Fibroblast of lung (primary cell): ENCODE results near the gene RASSF7. TPM values are rescaled to one million over a fixed set of nuclear protein-coding genes. Genes with fewer than 3 reads are reported as not detected.
A peak's percentile ranks its signal among the peaks of the same experiment; 100 is the strongest.

Experiments
- DNase-seq, 2 donors: peaks; one replicate each; pipeline versions ENCODE4 v3.0.0 to v3.0.0-alpha.2; 2010; ENCODE audit warnings: low read depth in 2 of 2
- H2AFZ ChIP-seq: 2 replicates; pipeline ENCODE4 v1.5.1; 2012; ENCODE audit warnings: low read length, control low read depth, inconsistent platforms
- H3K27ac ChIP-seq: 2 replicates; pipeline ENCODE4 v1.5.1; 2011; ENCODE audit warnings: low read length, control low read depth; ENCODE audit not compliant: insufficient read depth
- H3K27me3 ChIP-seq: 2 replicates; pipeline ENCODE4 v1.5.1; 2011; ENCODE audit warnings: mild to moderate bottlenecking, low read length; ENCODE audit not compliant: control insufficient read depth, insufficient read depth
- H3K36me3 ChIP-seq: 2 replicates; pipeline ENCODE4 v1.5.1; 2011; ENCODE audit warnings: low read length; ENCODE audit not compliant: control insufficient read depth, insufficient read depth
- H3K4me1 ChIP-seq: 2 replicates; pipeline ENCODE4 v1.5.1; 2011; ENCODE audit warnings: low read length; ENCODE audit not compliant: control insufficient read depth, insufficient read depth; ENCODE audit errors: extremely low read depth
- H3K4me2 ChIP-seq: 2 replicates; pipeline ENCODE4 v1.5.1; 2011; ENCODE audit warnings: low read length, control low read depth; ENCODE audit not compliant: insufficient read depth; ENCODE audit errors: extremely low read depth
- H3K4me3 ChIP-seq, 4 experiments: fragments of 200-600 bp in 1 of 4; sonication (generic) in 1 of 4; replicated peaks in 1 of 4; 2 replicates each; pipeline ENCODE4 v1.5.1; 2011 to 2016; ENCODE audit warnings: low read length in 4 of 4, low read depth in 3 of 4, mild to moderate bottlenecking in 3 of 4, control low read depth in 2 of 4, inconsistent platforms in 1 of 4, mixed read lengths in 1 of 4; ENCODE audit not compliant: insufficient read depth in 1 of 4; ENCODE audit errors: control extremely low read depth in 1 of 4
- H3K79me2 ChIP-seq: 2 replicates; pipeline ENCODE4 v1.5.1; 2012; ENCODE audit warnings: mild to moderate bottlenecking, low read length, inconsistent platforms; ENCODE audit not compliant: control insufficient read depth, insufficient read depth
- H3K9ac ChIP-seq: 2 replicates; pipeline ENCODE4 v1.5.1; 2011; ENCODE audit warnings: mild to moderate bottlenecking, low read length, control low read depth; ENCODE audit not compliant: insufficient read depth
- H3K9me3 ChIP-seq: 2 replicates; pipeline ENCODE4 v1.5.1; 2012; ENCODE audit warnings: low read depth, low read length; ENCODE audit not compliant: control insufficient read depth, insufficient read depth
- H4K20me1 ChIP-seq: 2 replicates; pipeline ENCODE4 v1.5.1; 2011; ENCODE audit warnings: low read length; ENCODE audit not compliant: control insufficient read depth, insufficient read depth; ENCODE audit errors: extremely low read depth
- EZH2 ChIP-seq: IDR thresholded peaks from 2 replicates; pipeline ENCODE4 v1.5.1; 2012; ENCODE audit warnings: low read length, control low read depth, mild to moderate bottlenecking; ENCODE audit errors: missing control alignments
- polyA plus RNA-seq, 2 donors: library from polyadenylated mRNA; depleted of rRNA in 1 of 2; stranded (reverse) in 1 of 2; unstranded in 1 of 2; fragments of >200 nt; gene quantifications; 2 replicates each; pipeline ENCODE4 v1.2.1, GENCODE V29; 2011 to 2012; ENCODE audit warnings: missing spikeins in 1 of 2
- total RNA-seq: library from RNA; depleted of rRNA; stranded (reverse); fragments of >200 nt; gene quantifications from 2 replicates; pipeline ENCODE4 v1.2.1, GENCODE V29; 2014
- TF ChIP-seq, protein P1 (sequence below), 2 donors: IDR thresholded peaks in 1 of 2; conservative IDR thresholded peaks in 1 of 2; 1 replicate in 1 of 2; 2 replicates in 1 of 2; pipeline ENCODE4 v1.5.1; 2011 to 2012; ENCODE audit warnings: low read length in 2 of 2, control low read depth in 1 of 2, inconsistent platforms in 1 of 2, low read depth in 1 of 2, mild to moderate bottlenecking in 1 of 2

RASSF7 gene
- total and polyA plus RNA-seq, 2 donors (not counting 1 experiment from before 2014, with no cell fraction given) = 1.6 to 2.8 TPM

DNA sequence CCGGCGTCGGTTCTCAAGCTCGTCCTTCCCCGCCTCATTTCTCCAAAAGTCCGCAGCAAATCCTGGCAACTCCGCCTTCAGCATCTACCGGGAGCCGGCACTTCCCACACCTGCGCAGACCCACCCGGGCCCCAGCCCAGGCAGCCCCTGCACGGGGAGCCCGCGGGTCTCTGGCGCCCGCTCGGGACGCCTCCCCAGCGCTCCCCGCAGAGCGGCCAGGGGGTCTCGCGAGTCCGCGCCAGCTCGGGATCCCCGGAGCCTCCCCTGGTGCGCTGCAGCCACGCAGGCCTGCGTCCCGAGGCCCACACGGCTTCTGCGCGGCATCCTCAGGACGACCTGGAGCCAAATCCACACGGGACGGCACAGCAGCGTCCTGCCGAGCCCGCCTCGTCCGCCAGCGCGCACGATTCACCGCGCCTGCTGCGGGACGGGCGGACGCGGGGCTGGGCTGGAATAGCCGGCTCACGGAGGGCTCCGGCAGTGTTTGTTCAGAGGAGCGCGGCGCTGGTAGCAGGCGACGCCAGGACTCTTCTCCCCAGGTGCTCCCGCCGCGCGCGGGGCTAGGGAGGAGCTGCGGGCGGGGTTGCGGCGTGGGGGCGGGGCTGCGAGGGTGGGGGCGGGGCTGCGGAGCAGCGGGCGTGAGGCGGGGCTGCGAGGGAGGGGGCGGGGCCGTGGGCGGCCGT, 14.7 kb downstream of the RASSF7 start:
- H3K27ac ChIP-seq = no peak overlapping the region
- peaks cover 3% of the 10 kb centered on the region for H3K4me1 ChIP-seq
- H3K4me3 ChIP-seq = peak overlapping the region; percentile 31 to 72 (median 69)
- DNase-seq = no peak
- H2AFZ ChIP-seq = peak overlapping the region; percentile 77
- peak overlapping the region; percentile 63 for H3K9ac ChIP-seq
- peak overlapping the region; percentile 94 for H3K4me2 ChIP-seq
- H3K9me3 ChIP-seq = no peaks in the 10 kb centered on the region
- peaks cover 3% of the 10 kb centered on the region for H3K36me3 ChIP-seq
- H3K79me2 ChIP-seq = peaks cover 38% of the 10 kb centered on the region
- peak; percentile 7 for TF ChIP-seq EZH2
- TF ChIP-seq, protein P1, sequence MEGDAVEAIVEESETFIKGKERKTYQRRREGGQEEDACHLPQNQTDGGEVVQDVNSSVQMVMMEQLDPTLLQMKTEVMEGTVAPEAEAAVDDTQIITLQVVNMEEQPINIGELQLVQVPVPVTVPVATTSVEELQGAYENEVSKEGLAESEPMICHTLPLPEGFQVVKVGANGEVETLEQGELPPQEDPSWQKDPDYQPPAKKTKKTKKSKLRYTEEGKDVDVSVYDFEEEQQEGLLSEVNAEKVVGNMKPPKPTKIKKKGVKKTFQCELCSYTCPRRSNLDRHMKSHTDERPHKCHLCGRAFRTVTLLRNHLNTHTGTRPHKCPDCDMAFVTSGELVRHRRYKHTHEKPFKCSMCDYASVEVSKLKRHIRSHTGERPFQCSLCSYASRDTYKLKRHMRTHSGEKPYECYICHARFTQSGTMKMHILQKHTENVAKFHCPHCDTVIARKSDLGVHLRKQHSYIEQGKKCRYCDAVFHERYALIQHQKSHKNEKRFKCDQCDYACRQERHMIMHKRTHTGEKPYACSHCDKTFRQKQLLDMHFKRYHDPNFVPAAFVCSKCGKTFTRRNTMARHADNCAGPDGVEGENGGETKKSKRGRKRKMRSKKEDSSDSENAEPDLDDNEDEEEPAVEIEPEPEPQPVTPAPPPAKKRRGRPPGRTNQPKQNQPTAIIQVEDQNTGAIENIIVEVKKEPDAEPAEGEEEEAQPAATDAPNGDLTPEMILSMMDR (conservative IDR thresholded peaks at IDR 0.05 in 1 of 2, IDR thresholded peaks at IDR 0.05 in 1 of 2; ENCODE audit: low read depth in 1 of 2, low read length in 2 of 2) = no peak
- no peaks in the 10 kb centered on the region for H3K27me3 ChIP-seq
- H4K20me1 ChIP-seq = no peaks in the 10 kb centered on the region

DNA sequence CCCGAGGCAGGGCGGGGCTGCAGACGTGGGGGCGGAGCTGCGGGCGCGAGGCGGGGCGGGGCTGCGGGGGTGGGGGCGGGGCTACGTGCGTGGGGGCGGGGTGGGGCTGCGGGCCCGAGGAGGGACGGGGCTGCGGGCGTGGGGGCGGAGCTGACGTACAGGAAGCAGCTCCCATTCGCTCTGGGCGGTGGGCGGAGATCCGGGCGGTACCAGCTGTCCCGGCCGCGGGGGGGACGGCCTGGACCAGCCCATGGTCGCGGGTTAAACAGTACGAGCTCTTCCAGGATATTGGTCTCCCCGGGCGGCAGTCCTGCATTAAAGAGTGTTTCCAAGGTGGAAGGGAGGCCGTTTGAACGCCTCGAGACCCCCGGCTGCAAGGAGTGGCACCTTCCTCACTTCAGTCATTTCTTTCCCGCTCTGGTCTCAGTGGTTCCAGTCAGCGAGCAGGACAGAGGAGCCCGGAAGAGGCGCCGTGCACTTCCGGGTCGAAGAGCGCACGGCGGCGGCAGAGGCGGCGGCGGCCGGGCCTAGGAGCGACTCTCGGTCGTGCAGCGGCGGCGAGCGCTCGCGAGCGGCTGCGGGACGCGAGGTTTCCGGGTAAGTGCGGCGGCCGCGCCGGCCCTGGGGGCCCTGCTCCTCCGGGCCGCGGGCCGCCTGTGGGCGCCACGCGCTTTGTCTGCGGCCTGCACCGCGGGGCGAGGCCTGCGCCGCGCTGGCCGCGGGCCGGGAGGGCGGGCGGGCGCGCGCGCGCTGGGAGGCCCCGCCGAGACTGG, 15.4 kb downstream of the RASSF7 start, which contains the start of gene PHRF1:
Gene PHRF1 (plus strand): TSS at position 475 of the 773 bp plus-strand sequence. CDS start 5,043 bp downstream, outside the sequence.
- Histone ChIP-seq H3K79me2 (peaks cover 44% of the 10 kb centered on the region), H3K27me3 (no peaks in the 10 kb centered on the region), H3K4me1 (peaks cover 3% of the 10 kb centered on the region), H3K9ac (peak within 1 kb of the TSS; percentile 98), H2AFZ (peak within 1 kb of the TSS; percentile 97), H3K36me3 (peaks cover 3% of the 10 kb centered on the region), H4K20me1 (no peaks in the 10 kb centered on the region), H3K4me3 (peak within 1 kb of the TSS; percentile 76 to 96 (median 95)), H3K9me3 (no peaks in the 10 kb centered on the region), H3K4me2 (peak within 1 kb of the TSS; percentile 97), H3K27ac (peak within 1 kb of the TSS; percentile 99)
- DNase-seq = peak; percentile 93 to 96
- TF ChIP-seq, protein P1 (conservative IDR thresholded peaks at IDR 0.05 in 1 of 2, IDR thresholded peaks at IDR 0.05 in 1 of 2; ENCODE audit: low read depth in 1 of 2, low read length in 2 of 2) = no peak
- no peak for TF ChIP-seq EZH2
